Measurements from ENCODE around the gene RAB39A.
"Not testable (repeated sequence)": the region's sequence is repeated elsewhere in the genome, so short reads cannot be mapped to it uniquely, and the experiment has no call there.

The RAB39A gene

GRCh38 chr11:107928046-107928766 is at the start of gene RAB39A:
TSS of gene RAB39A (plus strand) at chr11:107928448. CDS start at chr11:107928569, 121 bp downstream.
- TF ChIP-seq ZFX (IDR thresholded peaks at IDR 0.05): no peak
- H3K27ac ChIP-seq: peak within 1 kb of the TSS; percentile 29; the same call in 1 of the 2 replicates

DNA sequence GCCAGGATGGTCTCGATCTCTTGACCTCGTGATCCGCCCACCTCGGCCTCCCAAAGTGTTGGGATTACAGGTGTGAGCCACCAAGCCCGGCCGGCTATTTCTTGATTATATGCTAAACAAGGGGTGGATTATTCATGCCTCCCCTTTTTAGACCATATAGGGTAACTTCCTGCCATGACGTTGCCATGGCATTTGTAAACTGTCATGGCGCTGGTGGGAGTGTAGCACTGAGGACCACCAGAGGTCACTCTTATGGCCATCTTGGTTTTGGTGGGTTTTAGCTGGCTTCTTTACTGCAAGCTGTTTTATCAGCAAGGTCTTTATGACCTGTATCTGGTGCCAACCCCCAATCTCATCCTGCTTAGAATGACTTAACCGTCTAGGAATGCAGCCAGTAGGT is 46.8 kb upstream of the RAB39A start:
- not testable (repeated sequence) for H3K27ac ChIP-seq

DNA sequence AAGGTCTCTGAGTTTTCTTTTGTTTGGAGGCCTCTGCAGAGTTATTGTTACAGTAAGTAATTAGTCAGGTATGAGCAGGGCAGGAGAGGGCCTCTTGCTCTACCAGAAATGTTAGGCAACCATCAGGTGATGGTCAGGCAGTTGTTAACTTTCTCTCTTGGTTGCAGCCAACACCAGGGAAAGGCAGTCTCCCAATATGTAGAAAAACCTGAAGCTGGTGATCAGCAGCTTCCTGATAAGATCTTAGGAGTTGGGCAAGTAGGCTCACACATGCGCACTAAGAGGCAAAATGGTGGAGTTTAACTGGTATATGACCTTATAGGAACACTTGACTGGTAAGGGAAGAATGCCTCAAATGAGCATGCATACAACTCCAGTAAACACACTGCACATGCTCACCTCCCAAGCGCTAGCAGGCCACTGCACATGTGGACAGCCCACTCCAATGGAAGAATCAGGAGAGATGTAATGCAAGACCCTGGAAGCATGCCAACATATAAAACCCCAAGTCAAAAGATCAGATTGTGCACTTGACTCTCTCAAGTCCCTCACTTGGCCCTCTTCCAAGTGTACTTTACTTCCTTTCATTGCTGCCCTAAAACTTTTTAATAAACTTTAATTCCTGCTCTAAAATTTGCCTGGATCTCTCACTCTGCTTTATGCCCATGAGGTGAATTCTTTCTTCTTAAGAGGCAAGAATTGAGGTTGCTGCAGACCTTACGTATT is 46.0 kb upstream of the RAB39A start:
- H3K27ac ChIP-seq: no peak overlapping the region
- TF ChIP-seq ZFX (IDR thresholded peaks at IDR 0.05) (no peak), CTCF (conservative IDR thresholded peaks at IDR 0.05) (no peak)

DNA sequence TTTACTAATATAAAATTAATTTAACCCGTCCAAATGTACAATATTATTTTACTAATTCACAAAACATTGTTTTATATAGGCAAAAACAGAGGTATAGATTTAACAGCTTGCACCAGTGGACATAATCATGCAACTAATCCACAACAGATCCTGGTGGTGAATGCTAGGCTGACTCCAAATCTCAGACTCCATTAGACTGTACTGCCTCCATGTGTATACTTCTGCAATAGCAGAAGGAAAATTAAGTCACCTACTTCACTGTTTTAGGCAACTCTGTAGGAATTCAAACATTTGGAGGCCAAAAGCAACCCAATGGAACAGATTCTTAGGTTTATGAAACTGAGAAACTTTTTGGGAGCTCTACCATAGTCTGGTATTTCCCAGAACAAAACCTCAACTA is 30.0 kb upstream of the RAB39A start:
- TF ChIP-seq CTCF (conservative IDR thresholded peaks at IDR 0.05) (peak; percentile 60), ZFX (IDR thresholded peaks at IDR 0.05) (no peak)
- H3K27ac ChIP-seq: no peak overlapping the region

- TF ChIP-seq ZFX (IDR thresholded peaks at IDR 0.05) (no peak), CTCF (conservative IDR thresholded peaks at IDR 0.05) (no peak)
- no peak overlapping the region for H3K27ac ChIP-seq
These were observed 20.0 kb upstream of the RAB39A start for GRCh38 chr11:107908211-107908610.

GRCh38 chr11:107912415-107912814 is 15.8 kb upstream of the RAB39A start:
- H3K27ac ChIP-seq: not testable (repeated sequence)

DNA sequence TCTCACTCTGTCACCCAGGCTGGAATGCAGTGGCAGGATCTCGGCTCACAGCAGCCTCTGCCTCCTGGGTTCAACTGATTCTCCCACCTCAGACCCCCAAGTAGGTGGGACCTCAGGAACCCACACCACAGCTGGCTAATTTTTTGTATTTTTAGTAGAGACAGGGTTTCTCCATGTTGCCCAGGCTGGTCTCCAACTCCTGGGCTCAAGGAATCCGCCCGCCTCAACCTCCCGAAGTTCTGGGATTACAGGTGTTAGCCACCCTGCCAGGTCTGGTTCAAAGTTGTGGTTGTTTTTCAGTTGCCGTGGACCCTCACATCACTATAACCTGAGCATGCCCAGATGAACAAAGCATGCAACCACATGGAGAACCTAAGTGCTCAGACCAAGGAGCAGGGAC is 13.0 kb upstream of the RAB39A start:
- TF ChIP-seq ZFX (IDR thresholded peaks at IDR 0.05) (no peak), CTCF (conservative IDR thresholded peaks at IDR 0.05) (no peak)
- no peak overlapping the region for H3K27ac ChIP-seq

DNA sequence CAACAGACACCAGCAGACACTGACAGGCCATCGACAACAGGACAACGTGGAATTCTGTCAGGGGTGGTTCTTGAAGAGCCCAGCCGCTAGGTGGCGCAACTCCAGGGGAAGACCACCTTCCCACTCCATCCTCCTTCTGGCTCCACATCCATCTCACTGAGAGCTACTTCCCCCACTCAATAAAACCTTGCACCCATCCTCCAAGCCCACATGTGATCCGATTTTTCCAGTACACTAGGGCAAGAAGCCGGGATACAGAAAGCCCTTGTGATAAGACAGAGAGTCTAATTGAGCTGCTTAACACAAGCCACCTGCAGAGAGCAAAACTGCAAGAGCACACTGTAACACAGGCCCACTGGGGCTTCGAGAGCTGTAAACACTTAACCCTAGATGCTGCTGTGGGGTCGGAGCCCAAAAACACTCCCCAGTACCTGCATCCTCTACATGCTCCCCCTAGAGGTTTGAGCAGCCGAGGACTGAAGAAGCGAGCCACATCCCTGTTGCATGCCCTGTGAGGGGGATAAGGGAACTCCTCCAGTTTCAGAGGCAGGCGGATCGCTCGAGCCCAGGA is 11.5 kb upstream of the RAB39A start:
- H3K27ac ChIP-seq: no peak overlapping the region
- TF ChIP-seq CTCF (conservative IDR thresholded peaks at IDR 0.05) (peak; percentile 77), ZFX (IDR thresholded peaks at IDR 0.05) (no peak)

GRCh38 chr11:107921997-107922396 is 6.3 kb upstream of the RAB39A start:
- no peak for TF ChIP-seq ZFX (IDR thresholded peaks at IDR 0.05)
- no peak for TF ChIP-seq CTCF (conservative IDR thresholded peaks at IDR 0.05)
- H3K27ac ChIP-seq: no peak overlapping the region

DNA sequence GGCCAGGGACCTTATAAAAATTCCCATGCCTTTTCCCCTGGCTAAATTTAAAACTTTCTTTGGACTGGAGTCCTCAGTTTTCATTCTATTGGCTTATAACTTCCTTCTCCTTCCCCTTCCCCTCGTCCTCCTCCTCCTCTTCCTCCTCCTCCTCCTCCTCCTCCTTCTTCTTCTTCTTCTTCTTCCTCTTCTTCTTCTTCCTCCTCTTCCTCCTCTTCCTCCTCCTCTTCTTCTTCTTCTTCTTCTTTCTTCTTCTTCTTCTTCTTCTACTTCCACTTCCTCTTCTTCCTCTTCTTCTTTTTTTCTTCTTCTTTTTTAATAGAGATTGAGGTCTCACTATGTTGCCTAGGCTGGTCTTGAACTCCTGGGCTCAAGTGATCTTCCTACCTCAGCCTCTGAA is 4.7 kb upstream of the RAB39A start:
- not testable (repeated sequence) for H3K27ac ChIP-seq

Measured in C4-2B (cell line).